ENCODE data around the gene MED13.

DNA sequence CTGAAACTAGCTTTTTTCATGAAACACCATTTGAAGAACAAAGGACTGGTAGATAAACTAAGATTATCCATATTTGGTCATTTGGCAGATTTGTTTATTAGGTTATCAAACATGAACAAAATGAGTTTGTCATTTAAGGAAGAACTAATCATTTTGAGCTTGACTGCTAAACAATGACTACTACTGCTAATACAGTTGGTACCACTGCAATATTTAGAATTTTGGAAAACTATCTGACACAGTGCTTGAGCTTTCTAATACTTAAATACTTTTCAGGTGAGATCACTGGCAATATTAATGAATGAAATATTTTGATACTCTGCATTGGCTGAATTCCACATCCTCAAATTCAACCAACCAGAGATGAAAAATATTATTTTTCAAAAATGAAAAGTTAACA lies 47.2 kb downstream of the MED13 start:
- TF ChIP-seq ELF1 (IDR thresholded peaks at IDR 0.05) (no peak), GABPA (IDR thresholded peaks at IDR 0.05; ENCODE audit: low read depth) (no peak), FOXM1 (IDR thresholded peaks at IDR 0.05; ENCODE audit: low read depth) (no peak), TAF1 (IDR thresholded peaks at IDR 0.05; ENCODE audit: borderline replicate concordance, low read depth, low read length) (no peak)
- TF ChIP-seq, protein P1, sequence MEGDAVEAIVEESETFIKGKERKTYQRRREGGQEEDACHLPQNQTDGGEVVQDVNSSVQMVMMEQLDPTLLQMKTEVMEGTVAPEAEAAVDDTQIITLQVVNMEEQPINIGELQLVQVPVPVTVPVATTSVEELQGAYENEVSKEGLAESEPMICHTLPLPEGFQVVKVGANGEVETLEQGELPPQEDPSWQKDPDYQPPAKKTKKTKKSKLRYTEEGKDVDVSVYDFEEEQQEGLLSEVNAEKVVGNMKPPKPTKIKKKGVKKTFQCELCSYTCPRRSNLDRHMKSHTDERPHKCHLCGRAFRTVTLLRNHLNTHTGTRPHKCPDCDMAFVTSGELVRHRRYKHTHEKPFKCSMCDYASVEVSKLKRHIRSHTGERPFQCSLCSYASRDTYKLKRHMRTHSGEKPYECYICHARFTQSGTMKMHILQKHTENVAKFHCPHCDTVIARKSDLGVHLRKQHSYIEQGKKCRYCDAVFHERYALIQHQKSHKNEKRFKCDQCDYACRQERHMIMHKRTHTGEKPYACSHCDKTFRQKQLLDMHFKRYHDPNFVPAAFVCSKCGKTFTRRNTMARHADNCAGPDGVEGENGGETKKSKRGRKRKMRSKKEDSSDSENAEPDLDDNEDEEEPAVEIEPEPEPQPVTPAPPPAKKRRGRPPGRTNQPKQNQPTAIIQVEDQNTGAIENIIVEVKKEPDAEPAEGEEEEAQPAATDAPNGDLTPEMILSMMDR (IDR thresholded peaks at IDR 0.05): no peak

Measured in SK-N-SH (cell line).